GM12878 (cell line): ENCODE data around the gene COMMD7. TPM values are rescaled to one million over a fixed set of nuclear protein-coding genes. Genes with fewer than 3 reads are reported as not detected.

Source experiments
- ATAC-seq: fragments of 200-7000 bp; cut with Tn5 transposase; 3 replicates; pipeline ENCODE4 v1.9.1; 2020; ENCODE audit warnings: mild to moderate bottlenecking, moderate library complexity
- BruUV-seq: library from RNA; stranded (reverse); fragments of 400-500 nt; replicated peaks from 2 replicates; lab custom pipeline; 2021; lab: Mats Ljungman, UMichigan
- CTCF ChIA-PET: fragments of 300-600 bp; sonication (Branson Sonifier 250); formaldehyde crosslinking; extraction: SDS; loops from one replicate; lab custom pipeline; 2021; ENCODE audit warnings: inconsistent platforms; lab: Yijun Ruan, JAX
- POLR2A ChIA-PET: fragments of 350-600 bp; formaldehyde crosslinking; extraction: SDS; loops from one replicate; lab custom pipeline; 2021; ENCODE audit warnings: inconsistent platforms; lab: Charles Lee
- RAD21 ChIA-PET: fragments of 300-600 bp; sonication (Branson Sonifier 250); formaldehyde crosslinking; loops from one replicate; lab custom pipeline; 2023; ENCODE audit warnings: antibody characterized with exemption; ENCODE audit not compliant: unreplicated experiment; lab: Charles Lee
- SMC1A ChIA-PET: fragments of 300-600 bp; sonication (Branson Sonifier 250); formaldehyde crosslinking; loops from one replicate; lab custom pipeline; 2023; ENCODE audit not compliant: unreplicated experiment, uncharacterized antibody; lab: Charles Lee
- DNase-seq: peaks from one replicate; pipeline ENCODE4 v3.0.0-alpha.2; 2011; ENCODE audit warnings: low read depth, low spot score
- FAIRE-seq: peaks from 3 replicates; lab custom pipeline; 2011; peaks lifted over from hg19 to GRCh38; lab: Jason Lieb, UNC
- H2AFZ ChIP-seq: 2 replicates; pipeline ENCODE4 v1.6.0; 2011; ENCODE audit warnings: low read depth, low read length, control low read depth; ENCODE audit not compliant: control insufficient read depth
- H3K27ac ChIP-seq: 2 replicates; pipeline ENCODE4 v1.5.1; 2011; ENCODE audit warnings: control low read depth; ENCODE audit not compliant: control insufficient read depth, insufficient read depth
- H3K27me3 ChIP-seq, 2 experiments: replicated peaks in 1 of 2; 2 replicates each; pipeline versions ENCODE4 v1.6.0 to v1.6.1; 2011; ENCODE audit warnings: low read length in 1 of 2; ENCODE audit not compliant: control insufficient read depth in 2 of 2, insufficient read depth in 2 of 2
- H3K36me3 ChIP-seq, 2 experiments: 2 replicates each; pipeline ENCODE4 v1.5.1; 2011; ENCODE audit warnings: low read length in 1 of 2; ENCODE audit not compliant: control insufficient read depth in 2 of 2, insufficient read depth in 2 of 2
- H3K4me1 ChIP-seq: 2 replicates; pipeline ENCODE4 v1.6.1; 2011; ENCODE audit warnings: mild to moderate bottlenecking, low read length, moderate library complexity, mixed read lengths; ENCODE audit not compliant: control insufficient read depth, insufficient read depth
- H3K4me2 ChIP-seq: 2 replicates; pipeline ENCODE4 v1.6.0; 2011; ENCODE audit warnings: control low read depth; ENCODE audit not compliant: control insufficient read depth, insufficient read depth
- H3K4me3 ChIP-seq: fragments of 200-600 bp; sonication (generic); 2 replicates; pipeline ENCODE4 v1.5.1; 2016
- H3K79me2 ChIP-seq: 2 replicates; pipeline ENCODE4 v1.6.0; 2011; ENCODE audit warnings: low read length; ENCODE audit not compliant: control insufficient read depth, insufficient read depth
- H3K9ac ChIP-seq: 2 replicates; pipeline ENCODE4 v1.8.0; 2011; ENCODE audit warnings: low read length, control low read depth, mixed read lengths; ENCODE audit not compliant: control insufficient read depth, insufficient read depth
- H3K9me3 ChIP-seq: replicated peaks from 3 replicates; pipeline ENCODE4 v1.5.1; 2011; ENCODE audit warnings: mild to moderate bottlenecking, low read length; ENCODE audit not compliant: control insufficient read depth, insufficient read depth
- H4K20me1 ChIP-seq: 2 replicates; pipeline ENCODE4 v1.6.0; 2011; ENCODE audit not compliant: control insufficient read depth, insufficient read depth
- ASH2L ChIP-seq: fragments of 300-600, 200-600 bp; sonication (generic); IDR thresholded peaks from 2 replicates; pipeline ENCODE4 v1.6.1; 2017; ENCODE audit warnings: low read depth, mild to moderate bottlenecking, borderline replicate concordance
- CHD2 ChIP-seq: IDR thresholded peaks from 2 replicates; pipeline ENCODE4 v1.6.1; 2011; ENCODE audit warnings: low read depth, low read length, improper control_type of control experiment, borderline replicate concordance
- FOS ChIP-seq: IDR thresholded peaks from 3 replicates; pipeline ENCODE4 v1.6.1; 2011; ENCODE audit warnings: borderline replicate concordance; ENCODE audit not compliant: insufficient read length; ENCODE audit errors: extremely low read depth
- HDGF ChIP-seq: fragments of 450-650 bp; IDR thresholded peaks from 2 replicates; pipeline ENCODE4 v1.6.1; 2016; ENCODE audit warnings: antibody characterized with exemption
- NR2F1 ChIP-seq: fragments of 450-650 bp; conservative IDR thresholded peaks from 2 replicates; pipeline ENCODE4 v1.6.1; 2017; ENCODE audit warnings: mild to moderate bottlenecking
- SIX5 ChIP-seq: IDR thresholded peaks from 2 replicates; pipeline ENCODE4 v1.6.1; 2011; ENCODE audit warnings: mild to moderate bottlenecking, low read depth, low read length, moderate library complexity; ENCODE audit not compliant: severe bottlenecking
- WGBS: methylation state at CpG from one replicate; pipeline ENCODE4 v1.1.6; 2016; ENCODE audit warnings: low lambda C conversion rate; ENCODE audit not compliant: insufficient replicate concordance, insufficient coverage; ENCODE audit errors: missing lambda C conversion rate; 5-methylcytosine and 5-hydroxymethylcytosine counted together
- in situ Hi-C: fragments of 300-500 bp; cut with MboI; formaldehyde crosslinking; loops from 9 replicates; pipeline ENCODE4 v1.14.3; 2018; ENCODE audit warnings: mixed read lengths
- intact Hi-C: fragments of 100-400 bp; cut with micrococcal nuclease; formaldehyde crosslinking; loops from one replicate; pipeline ENCODE4 v1.14.2; 2022; ENCODE audit not compliant: unreplicated experiment
- polyA plus RNA-seq, 11 experiments: library from polyadenylated mRNA; depleted of rRNA in 4 of 11; unstranded in 6 of 11; stranded (reverse) in 5 of 11; fragments of >200 nt; fragmentation: Nextera tagmentation in 4 of 11; fragmentation: Illumina TruSeq in 1 of 11; extraction: Ambion mirVana in 4 of 11; extraction: Trizol in 1 of 11; gene quantifications; 1 replicate in 1 of 11; 2 replicates in 10 of 11; pipeline versions ENCODE4 v1.2.1 to v1.2.3, GENCODE V29; 2011 to 2016; ENCODE audit warnings: inconsistent platforms in 2 of 11, missing spikeins in 2 of 11, low read depth in 1 of 11
- total RNA-seq, 4 experiments: library from RNA; depleted of rRNA in 3 of 4; stranded (reverse); fragments of >200 nt in 3 of 4; fragmentation: Illumina TruSeq in 1 of 4; extraction: Trizol in 1 of 4; gene quantifications; 2 replicates each; pipeline versions ENCODE4 v1.2.1 to v1.2.3, GENCODE V29; 2013 to 2021
- TF ChIP-seq, protein P1 (sequence below): IDR thresholded peaks from 2 replicates; pipeline ENCODE4 v1.6.1; 2011; ENCODE audit warnings: mild to moderate bottlenecking, low read depth, low read length, moderate library complexity; ENCODE audit not compliant: insufficient replicate concordance
- TF ChIP-seq, protein P2 (sequence below): fragments of 450-650 bp; conservative IDR thresholded peaks from 2 replicates; pipeline ENCODE4 v1.6.1; 2017; ENCODE audit warnings: mild to moderate bottlenecking, moderate library complexity
- TF ChIP-seq, protein P3 (sequence below): fragments of 450-650 bp; formaldehyde crosslinking; IDR thresholded peaks from 2 replicates; pipeline ENCODE4 v1.4.0; 2022; ENCODE audit warnings: mild to moderate bottlenecking, moderate library complexity

The COMMD7 gene
- total and polyA plus RNA-seq, 10 of the 15 experiments (the other 5 are each of a cell fraction or from before 2014, with no cell fraction given), result 9.1 to 61.0 (median 27.7) TPM

DNA sequence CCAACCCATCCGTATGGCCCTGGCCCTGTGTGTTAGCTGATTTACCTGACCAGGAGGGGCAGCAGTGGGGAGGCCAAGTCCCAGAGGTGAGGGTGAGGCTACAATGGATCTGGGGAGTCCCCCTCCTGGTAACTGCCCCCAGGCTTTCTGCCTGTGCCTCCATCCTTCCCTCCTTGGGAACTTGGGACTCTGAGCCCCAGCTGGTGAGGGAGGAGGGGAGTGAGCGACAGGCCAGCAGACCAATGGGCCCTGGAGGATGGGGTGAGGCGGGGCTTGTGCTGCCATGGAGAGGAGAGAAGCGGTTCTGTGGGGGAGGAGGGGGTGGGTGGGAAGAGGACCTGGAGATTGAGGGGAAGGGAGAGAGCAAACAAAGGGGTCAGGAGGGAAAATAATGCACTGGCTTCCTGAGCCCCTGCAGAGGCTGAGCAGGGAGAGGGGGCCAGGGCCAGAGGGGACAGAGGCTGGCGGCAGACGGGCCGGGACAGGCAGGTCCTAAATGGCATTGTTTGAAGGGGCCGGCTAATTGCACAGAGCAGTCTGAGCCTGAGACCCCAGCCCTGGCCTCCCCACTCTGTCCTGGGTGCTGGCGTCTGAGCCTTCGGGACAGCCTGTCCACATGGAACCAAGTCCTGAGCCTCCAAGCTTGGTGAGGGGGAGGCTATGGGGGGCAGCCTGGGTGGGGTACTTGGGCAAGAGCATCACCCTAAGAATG lies 36.4 kb upstream of the COMMD7 start (continued):
- TF ChIP-seq, protein P1, sequence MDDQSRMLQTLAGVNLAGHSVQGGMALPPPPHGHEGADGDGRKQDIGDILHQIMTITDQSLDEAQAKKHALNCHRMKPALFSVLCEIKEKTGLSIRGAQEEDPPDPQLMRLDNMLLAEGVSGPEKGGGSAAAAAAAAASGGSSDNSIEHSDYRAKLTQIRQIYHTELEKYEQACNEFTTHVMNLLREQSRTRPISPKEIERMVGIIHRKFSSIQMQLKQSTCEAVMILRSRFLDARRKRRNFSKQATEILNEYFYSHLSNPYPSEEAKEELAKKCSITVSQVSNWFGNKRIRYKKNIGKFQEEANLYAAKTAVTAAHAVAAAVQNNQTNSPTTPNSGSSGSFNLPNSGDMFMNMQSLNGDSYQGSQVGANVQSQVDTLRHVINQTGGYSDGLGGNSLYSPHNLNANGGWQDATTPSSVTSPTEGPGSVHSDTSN, result peak; percentile 25
- TF ChIP-seq SIX5, result no peak
- TF ChIP-seq, all 136 proteins: peak for 2

- ATAC-seq, result no peak
- H3K27me3 ChIP-seq, result no peaks in the 10 kb centered on the region
- no peaks in the 10 kb centered on the region for H3K79me2 ChIP-seq
- H3K9me3 ChIP-seq, result no peaks in the 10 kb centered on the region
- RAD21 ChIA-PET, result interaction anchor here (0.5 to 4.7 kb wide), 14 partner anchors 9 to 555 kb away, joined by 3 to 138 read pairs (median 4); partner anchors contain the start of genes C20orf203 and COMMD7
- no peaks in the 10 kb centered on the region for H4K20me1 ChIP-seq
- DNase-seq, result no peak
- WGBS, result 65% methylated on average over 8 of the region's 8 CpGs
- no TSS peak for BruUV-seq
- no peaks in the 10 kb centered on the region for H3K4me1 ChIP-seq
- H3K4me3 ChIP-seq, result no peak overlapping the region
- in situ Hi-C loops (loop anchor here (5.0 kb wide), 1 partner anchor 105 kb away; the partner anchor contains the start of gene C20orf203), intact Hi-C loops (loop anchor here (5.0 kb wide), 1 partner anchor 255 kb away; no protein-coding TSS in a partner anchor)
- no peaks in the 10 kb centered on the region for H3K36me3 ChIP-seq
- H3K9ac ChIP-seq, result no peak overlapping the region
- no peak overlapping the region for H2AFZ ChIP-seq
- TF ChIP-seq ASH2L (no peak), NR2F1 (no peak), SIX5 (no peak), CHD2 (no peak), FOS (no peak), HDGF (no peak)
- TF ChIP-seq, protein P2, sequence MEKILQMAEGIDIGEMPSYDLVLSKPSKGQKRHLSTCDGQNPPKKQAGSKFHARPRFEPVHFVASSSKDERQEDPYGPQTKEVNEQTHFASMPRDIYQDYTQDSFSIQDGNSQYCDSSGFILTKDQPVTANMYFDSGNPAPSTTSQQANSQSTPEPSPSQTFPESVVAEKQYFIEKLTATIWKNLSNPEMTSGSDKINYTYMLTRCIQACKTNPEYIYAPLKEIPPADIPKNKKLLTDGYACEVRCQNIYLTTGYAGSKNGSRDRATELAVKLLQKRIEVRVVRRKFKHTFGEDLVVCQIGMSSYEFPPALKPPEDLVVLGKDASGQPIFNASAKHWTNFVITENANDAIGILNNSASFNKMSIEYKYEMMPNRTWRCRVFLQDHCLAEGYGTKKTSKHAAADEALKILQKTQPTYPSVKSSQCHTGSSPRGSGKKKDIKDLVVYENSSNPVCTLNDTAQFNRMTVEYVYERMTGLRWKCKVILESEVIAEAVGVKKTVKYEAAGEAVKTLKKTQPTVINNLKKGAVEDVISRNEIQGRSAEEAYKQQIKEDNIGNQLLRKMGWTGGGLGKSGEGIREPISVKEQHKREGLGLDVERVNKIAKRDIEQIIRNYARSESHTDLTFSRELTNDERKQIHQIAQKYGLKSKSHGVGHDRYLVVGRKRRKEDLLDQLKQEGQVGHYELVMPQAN, result no peak
- TF ChIP-seq, protein P3, sequence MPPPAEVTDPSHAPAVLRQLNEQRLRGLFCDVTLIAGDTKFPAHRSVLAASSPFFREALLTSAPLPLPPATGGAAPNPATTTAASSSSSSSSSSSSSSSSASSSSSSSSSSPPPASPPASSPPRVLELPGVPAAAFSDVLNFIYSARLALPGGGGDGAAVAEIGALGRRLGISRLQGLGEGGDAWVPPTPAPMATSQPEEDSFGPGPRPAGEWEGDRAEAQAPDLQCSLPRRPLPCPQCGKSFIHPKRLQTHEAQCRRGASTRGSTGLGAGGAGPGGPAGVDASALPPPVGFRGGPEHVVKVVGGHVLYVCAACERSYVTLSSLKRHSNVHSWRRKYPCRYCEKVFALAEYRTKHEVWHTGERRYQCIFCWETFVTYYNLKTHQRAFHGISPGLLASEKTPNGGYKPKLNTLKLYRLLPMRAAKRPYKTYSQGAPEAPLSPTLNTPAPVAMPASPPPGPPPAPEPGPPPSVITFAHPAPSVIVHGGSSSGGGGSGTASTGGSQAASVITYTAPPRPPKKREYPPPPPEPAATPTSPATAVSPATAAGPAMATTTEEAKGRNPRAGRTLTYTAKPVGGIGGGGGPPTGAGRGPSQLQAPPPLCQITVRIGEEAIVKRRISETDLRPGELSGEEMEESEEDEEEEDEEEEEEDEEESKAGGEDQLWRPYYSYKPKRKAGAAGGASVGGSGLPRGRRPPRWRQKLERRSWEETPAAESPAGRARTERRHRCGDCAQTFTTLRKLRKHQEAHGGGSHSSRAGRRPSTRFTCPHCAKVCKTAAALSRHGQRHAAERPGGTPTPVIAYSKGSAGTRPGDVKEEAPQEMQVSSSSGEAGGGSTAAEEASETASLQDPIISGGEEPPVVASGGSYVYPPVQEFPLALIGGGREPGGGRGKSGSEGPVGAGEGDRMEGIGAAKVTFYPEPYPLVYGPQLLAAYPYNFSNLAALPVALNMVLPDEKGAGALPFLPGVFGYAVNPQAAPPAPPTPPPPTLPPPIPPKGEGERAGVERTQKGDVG (CRISPR knock-in tag), result no peak
- H3K4me2 ChIP-seq, result no peak overlapping the region
- no peak for FAIRE-seq
- no peak overlapping the region for H3K27ac ChIP-seq
- CTCF ChIA-PET, result interaction anchor here (0.8 to 7.3 kb wide), 32 partner anchors 12 to 955 kb away, joined by 3 to 295 read pairs (median 5); partner anchors contain the start of genes C20orf203, COMMD7 and DNMT3B
- POLR2A ChIA-PET, result interaction anchor here (0.7 to 1.8 kb wide), 3 partner anchors 47 to 723 kb away, joined by 3 to 12 read pairs (median 3); partner anchors contain the start of gene C20orf203
- SMC1A ChIA-PET, result interaction anchor here (0.6 to 5.0 kb wide), 14 partner anchors 8 to 255 kb away, joined by 3 to 107 read pairs (median 4); partner anchors contain the start of genes C20orf203 and COMMD7
Measured at GRCh38 chr20:32777177-32777956, 34.1 kb upstream of the COMMD7 start.
